Hepatocyte (in vitro differentiated cells): Measurements from ENCODE around the gene SHANK1. TPM values are rescaled to one million over a fixed set of nuclear protein-coding genes. Genes with fewer than 3 reads are reported as not detected.

Source experiments
- DNase-seq: peaks from one replicate; pipeline ENCODE4 v3.0.0-alpha.2; 2016; ENCODE audit warnings: low spot score
- H2AFZ ChIP-seq: fragments of 200-600 bp; sonication (generic); 2 replicates; pipeline ENCODE4 v1.6.0; 2016; ENCODE audit warnings: antibody characterized with exemption, mild to moderate bottlenecking
- H3K27ac ChIP-seq: fragments of 200-600 bp; sonication (generic); 2 replicates; pipeline ENCODE4 v1.5.1; 2016; ENCODE audit warnings: mild to moderate bottlenecking
- H3K27me3 ChIP-seq: fragments of 200-600 bp; sonication (generic); 2 replicates; pipeline ENCODE4 v1.6.1; 2016
- H3K36me3 ChIP-seq: fragments of 200-600 bp; sonication (generic); replicated peaks from 2 replicates; pipeline ENCODE4 v1.5.1; 2016; ENCODE audit warnings: low read depth; ENCODE audit not compliant: insufficient read depth
- H3K4me1 ChIP-seq: fragments of 200-600 bp; sonication (generic); 2 replicates; pipeline ENCODE4 v1.5.1; 2016; ENCODE audit warnings: mild to moderate bottlenecking, moderate library complexity; ENCODE audit not compliant: insufficient read depth
- H3K4me2 ChIP-seq: fragments of 200-600 bp; sonication (generic); 2 replicates; pipeline ENCODE4 v1.6.0; 2016
- H3K4me3 ChIP-seq: fragments of 200-600 bp; sonication (generic); 2 replicates; pipeline ENCODE4 v1.5.1; 2016; ENCODE audit warnings: mild to moderate bottlenecking
- H3K79me2 ChIP-seq: fragments of 200-600 bp; sonication (generic); 2 replicates; pipeline ENCODE4 v1.6.0; 2017; ENCODE audit warnings: mild to moderate bottlenecking
- H3K9me2 ChIP-seq: fragments of 200-600 bp; sonication (generic); replicated peaks from 2 replicates; pipeline ENCODE4 v1.6.0; 2017; ENCODE audit warnings: mild to moderate bottlenecking; ENCODE audit not compliant: insufficient read depth
- H3K9me3 ChIP-seq: fragments of 200-600 bp; sonication (generic); 2 replicates; pipeline ENCODE4 v1.5.1; 2016; ENCODE audit warnings: low read depth, mild to moderate bottlenecking
- H4K20me1 ChIP-seq: fragments of 200-600 bp; sonication (generic); 2 replicates; pipeline ENCODE4 v1.6.0; 2016; ENCODE audit warnings: mild to moderate bottlenecking; ENCODE audit not compliant: insufficient read depth, poor library complexity, severe bottlenecking
- CTCF ChIP-seq: fragments of 200-600 bp; sonication (generic); IDR thresholded peaks from 2 replicates; pipeline ENCODE4 v1.5.1; 2016; ENCODE audit warnings: antibody characterized with exemption, mild to moderate bottlenecking; ENCODE audit not compliant: poor library complexity
- EZH2 ChIP-seq: fragments of 200-600 bp; sonication (generic); IDR thresholded peaks from 2 replicates; pipeline ENCODE4 v1.6.1; 2016; ENCODE audit warnings: antibody characterized with exemption, mild to moderate bottlenecking, borderline replicate concordance
- EZH2phosphoT487 ChIP-seq: fragments of 200-600 bp; sonication (generic); IDR thresholded peaks from one replicate; pipeline ENCODE4 v1.6.1; 2018; ENCODE audit warnings: antibody characterized with exemption, mild to moderate bottlenecking, low read depth, moderate library complexity; ENCODE audit not compliant: unreplicated experiment, severe bottlenecking
- WGBS: methylation state at CpG from one replicate; pipeline ENCODE4 v1.1.6; 2016; ENCODE audit warnings: low lambda C conversion rate; ENCODE audit errors: missing lambda C conversion rate; 5-methylcytosine and 5-hydroxymethylcytosine counted together
- polyA plus RNA-seq: library from polyadenylated mRNA; unstranded; fragments of >200 nt; fragmentation: Nextera tagmentation; extraction: Ambion mirVana; gene quantifications from 2 replicates; pipeline ENCODE4 v1.2.1, GENCODE V29; 2016
- total RNA-seq: library from RNA; depleted of rRNA; stranded (reverse); fragments of >200 nt; gene quantifications from 2 replicates; pipeline ENCODE4 v1.2.3, GENCODE V29; 2014

Gene SHANK1
- total and polyA plus RNA-seq, 2 experiments from 2014 or later = 0.56 to 2.3 TPM

GRCh38 chr19:50708179-50708879 is 11.3 kb downstream of the SHANK1 start:
- no peak overlapping the region for H2AFZ ChIP-seq
- no peaks in the 10 kb centered on the region for H3K4me1 ChIP-seq
- H3K27me3 ChIP-seq = peaks cover 16% of the 10 kb centered on the region
- 59% methylated on average over 12 of the region's 12 CpGs for WGBS
- no peak overlapping the region for H3K27ac ChIP-seq
- H3K4me3 ChIP-seq = no peak overlapping the region
- DNase-seq = no peak
- H3K9me3 ChIP-seq = no peaks in the 10 kb centered on the region
- H3K4me2 ChIP-seq = no peak overlapping the region
- TF ChIP-seq CTCF = no peak
- no peak for TF ChIP-seq EZH2phosphoT487
- no peak for TF ChIP-seq EZH2
- H3K36me3 ChIP-seq = no peaks in the 10 kb centered on the region
- no peaks in the 10 kb centered on the region for H3K9me2 ChIP-seq
- H4K20me1 ChIP-seq = no peaks in the 10 kb centered on the region
- H3K79me2 ChIP-seq = no peaks in the 10 kb centered on the region

GRCh38 chr19:50706387-50706786 is 13.2 kb downstream of the SHANK1 start:
- TF ChIP-seq EZH2 = no peak
- no peak for TF ChIP-seq CTCF
- TF ChIP-seq EZH2phosphoT487 = no peak
- Histone ChIP-seq H3K79me2 (no peaks in the 10 kb centered on the region), H2AFZ (no peak overlapping the region), H3K27ac (no peak overlapping the region), H3K9me3 (no peaks in the 10 kb centered on the region), H3K36me3 (no peaks in the 10 kb centered on the region), H3K4me3 (no peak overlapping the region), H3K27me3 (peaks cover 16% of the 10 kb centered on the region), H3K4me1 (no peaks in the 10 kb centered on the region), H4K20me1 (no peaks in the 10 kb centered on the region), H3K4me2 (no peak overlapping the region), H3K9me2 (no peaks in the 10 kb centered on the region)
- no peak for DNase-seq
- 67% methylated on average over 5 of the region's 5 CpGs for WGBS

- TF ChIP-seq EZH2 = no peak
- TF ChIP-seq CTCF = peak; percentile 56
- no peak for TF ChIP-seq EZH2phosphoT487
- Histone ChIP-seq H3K9me2 (no peaks in the 10 kb centered on the region), H3K27ac (no peak overlapping the region), H4K20me1 (no peaks in the 10 kb centered on the region), H3K4me2 (no peak overlapping the region), H3K36me3 (no peaks in the 10 kb centered on the region), H3K4me1 (no peaks in the 10 kb centered on the region), H3K79me2 (no peaks in the 10 kb centered on the region), H3K4me3 (no peak overlapping the region), H2AFZ (no peak overlapping the region), H3K27me3 (peaks cover 16% of the 10 kb centered on the region), H3K9me3 (no peaks in the 10 kb centered on the region)
- WGBS = 49% methylated on average over 9 of the region's 9 CpGs
- DNase-seq = peak; percentile 61
These were observed 14.1 kb downstream of the SHANK1 start for GRCh38 chr19:50705422-50706019.
